ENCODE data around the gene SREBF1.

The SREBF1 gene

DNA sequence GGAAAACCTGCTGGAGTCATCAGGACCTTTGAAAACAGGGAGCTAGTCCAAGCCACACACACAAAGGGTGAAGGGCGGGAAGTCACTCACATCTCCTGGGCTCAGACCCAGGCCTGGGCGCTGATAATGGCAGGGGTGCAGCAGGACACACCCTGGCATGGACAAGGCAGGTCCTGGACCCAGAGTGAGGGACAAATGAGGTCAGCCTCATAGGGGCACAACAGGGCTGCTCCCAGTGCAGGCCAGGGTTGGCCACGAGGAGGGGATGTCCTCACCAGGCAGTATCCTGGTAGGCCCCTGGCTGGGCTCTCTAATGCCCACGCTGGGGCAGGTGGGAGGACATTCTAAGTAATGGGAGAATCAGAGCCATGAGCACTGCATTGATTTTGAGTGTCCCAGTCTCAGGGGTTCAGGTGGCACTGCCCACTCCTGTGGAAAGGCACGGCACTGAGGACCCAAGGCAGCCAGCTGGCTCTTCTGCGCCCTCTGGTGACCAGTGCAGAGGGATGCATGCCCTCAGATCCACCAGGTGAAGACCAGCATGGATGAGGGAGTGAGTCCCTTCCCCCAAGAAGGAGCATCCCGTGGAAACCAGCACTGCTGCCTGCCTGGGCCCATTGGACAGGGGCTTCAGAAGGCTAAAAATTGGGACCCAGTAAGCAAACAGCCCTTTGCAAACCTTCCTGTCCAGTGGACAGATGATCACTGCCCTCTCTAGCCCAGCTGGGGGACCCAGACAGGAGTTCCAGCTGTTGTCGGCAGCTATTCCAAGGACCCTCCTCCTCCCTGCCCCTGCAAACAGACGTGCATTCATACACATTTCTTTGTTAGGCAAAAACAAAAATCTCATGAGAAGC is 23.4 kb upstream of the SREBF1 start:
- DNase-seq (ENCODE audit: low read depth in 1 of 2, low spot score in 1 of 2), result peak in 1 of 2 donors; percentile 59

DNA sequence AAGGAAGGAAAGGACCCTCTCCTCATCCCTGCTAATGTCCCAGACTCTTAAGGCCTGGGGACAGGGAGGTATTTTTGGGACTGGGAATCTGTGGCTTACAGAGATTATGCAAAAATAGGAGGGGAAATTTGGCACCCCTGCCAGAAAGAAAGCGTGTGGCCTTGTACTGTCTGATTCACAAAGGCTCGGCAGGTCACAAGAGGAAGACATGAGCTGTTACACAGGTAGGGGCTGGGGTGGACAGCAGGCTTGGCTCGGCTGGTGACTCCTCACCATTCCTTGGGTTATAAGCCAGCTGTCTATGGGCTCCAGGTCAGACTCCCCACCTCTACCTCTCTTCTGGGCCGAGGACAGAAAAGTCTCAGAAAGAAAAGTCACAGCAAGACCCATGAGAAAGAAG is 20.7 kb upstream of the SREBF1 start:
- no peak for DNase-seq (ENCODE audit: low read depth in 1 of 2, low spot score in 1 of 2)

- DNase-seq (ENCODE audit: low read depth in 1 of 2, low spot score in 1 of 2), result no peak
Observed at GRCh38 chr17:17856386-17856785, 19.6 kb upstream of the SREBF1 start.

DNA sequence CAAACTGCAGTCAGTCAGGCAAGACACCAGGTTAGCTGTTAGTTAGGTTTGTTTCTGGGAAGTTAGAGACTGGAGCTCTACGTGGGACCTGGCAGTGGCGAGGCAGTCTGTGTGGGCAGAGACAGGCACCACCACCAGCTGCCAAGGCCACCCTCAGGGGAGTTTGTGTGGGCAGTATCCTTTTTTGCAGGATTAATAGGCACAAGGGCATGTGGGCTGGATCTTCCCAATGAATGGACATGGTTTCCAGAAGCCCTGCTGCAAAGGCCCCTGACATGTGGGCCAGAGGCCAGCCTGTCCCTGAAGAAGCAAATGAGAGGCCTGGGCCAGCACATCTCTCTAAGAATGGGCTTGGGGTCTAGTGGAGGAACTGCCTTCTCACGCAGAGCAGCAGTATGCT is 19.2 kb upstream of the SREBF1 start:
- DNase-seq (ENCODE audit: low read depth in 1 of 2, low spot score in 1 of 2), result no peak

DNA sequence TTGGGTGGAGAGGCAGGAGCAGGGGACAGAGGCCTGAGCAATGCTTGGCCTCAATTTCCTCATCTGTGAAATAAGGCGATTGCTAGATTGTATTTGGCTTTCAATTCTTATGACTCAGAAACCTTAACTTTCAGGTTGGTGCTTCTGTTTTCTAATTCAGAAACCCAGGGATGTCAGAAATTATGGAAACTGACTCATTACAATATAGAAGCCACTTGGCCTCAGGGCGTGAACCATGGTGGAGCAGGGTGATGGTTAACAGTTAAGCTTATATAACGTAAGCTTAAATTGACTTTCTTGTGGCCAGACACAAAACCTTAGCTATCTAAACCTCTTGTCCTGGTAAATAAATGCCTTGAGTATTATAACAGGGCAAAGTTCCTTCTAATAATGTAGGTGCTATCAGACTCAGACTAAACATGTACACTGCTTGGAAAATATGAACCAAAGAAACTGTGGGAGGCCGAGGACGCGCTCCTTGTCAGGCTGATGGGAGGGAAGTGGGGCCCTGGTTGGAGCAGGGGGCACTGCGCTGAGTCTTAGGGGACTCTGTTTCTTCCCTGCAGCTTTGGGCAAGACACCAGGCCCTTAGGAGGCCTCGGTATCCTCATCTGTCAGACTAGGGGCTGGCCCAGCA is 17.1 kb upstream of the SREBF1 start:
- DNase-seq (ENCODE audit: low read depth in 1 of 2, low spot score in 1 of 2), result peak in 1 of 2 donors; percentile 48

DNA sequence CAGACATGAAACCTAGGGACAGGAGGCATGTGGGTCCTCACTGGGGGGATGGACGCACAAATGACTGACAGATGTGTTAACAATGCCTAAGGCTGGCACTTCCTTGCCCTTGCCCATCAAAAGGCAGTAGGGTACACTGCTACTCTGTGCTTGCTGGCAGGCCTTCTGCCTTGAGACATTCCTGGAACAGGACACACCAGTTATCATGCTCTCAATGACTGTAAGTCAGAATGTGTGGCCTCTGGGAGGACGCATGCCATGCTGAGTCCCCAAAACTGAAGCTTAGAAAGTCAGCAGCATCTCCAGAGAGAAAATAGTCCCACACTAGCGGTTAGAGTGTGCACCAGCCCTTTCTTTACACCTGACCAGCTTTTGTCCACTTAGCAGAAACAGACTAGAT is 16.1 kb upstream of the SREBF1 start:
- no peak for DNase-seq (ENCODE audit: low read depth in 1 of 2, low spot score in 1 of 2)

DNA sequence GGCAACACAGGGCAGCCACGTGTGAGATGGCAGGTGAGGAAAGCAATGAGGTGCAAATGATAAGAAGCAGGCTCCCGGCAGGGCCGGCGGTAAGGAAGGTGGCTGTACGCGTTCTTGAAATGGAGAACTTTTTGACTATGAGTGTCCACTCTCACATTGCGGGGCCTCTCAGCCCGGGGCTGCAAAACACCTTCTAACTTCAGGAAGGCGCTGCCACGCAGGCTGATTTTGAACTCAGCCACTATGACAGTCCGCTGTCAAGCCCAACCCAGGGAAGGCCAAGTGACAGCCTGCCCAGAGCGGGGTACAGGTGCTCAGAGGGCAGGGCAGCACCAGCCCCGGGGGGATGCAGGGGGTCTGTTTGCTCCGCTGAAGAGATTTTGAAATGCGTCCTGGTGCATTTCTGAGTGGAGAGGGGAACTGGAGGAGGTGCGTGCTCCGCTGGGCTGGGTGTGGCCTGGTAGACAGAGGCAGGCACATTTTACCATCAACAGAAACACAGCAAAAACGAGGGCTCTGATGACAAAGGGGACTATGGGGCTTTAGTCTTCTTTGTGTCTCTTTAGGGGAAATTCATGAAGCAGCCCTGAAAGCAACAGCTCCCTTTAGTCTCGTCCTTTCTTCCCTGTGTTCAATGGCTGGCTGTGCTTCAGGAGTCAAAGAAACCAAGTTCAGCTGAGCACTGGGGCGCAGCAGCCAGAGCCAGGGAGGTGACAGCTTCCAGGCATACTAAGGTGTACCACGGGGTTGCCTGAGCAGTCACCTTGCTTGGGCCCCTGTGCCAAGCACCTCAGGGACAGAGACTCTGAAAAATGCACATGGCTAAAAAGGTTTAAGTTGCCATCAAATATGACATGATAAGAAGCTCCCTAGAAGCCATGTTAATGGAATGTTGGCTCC is 14.6 kb upstream of the SREBF1 start:
- no peak for DNase-seq (ENCODE audit: low read depth in 1 of 2, low spot score in 1 of 2)

DNA sequence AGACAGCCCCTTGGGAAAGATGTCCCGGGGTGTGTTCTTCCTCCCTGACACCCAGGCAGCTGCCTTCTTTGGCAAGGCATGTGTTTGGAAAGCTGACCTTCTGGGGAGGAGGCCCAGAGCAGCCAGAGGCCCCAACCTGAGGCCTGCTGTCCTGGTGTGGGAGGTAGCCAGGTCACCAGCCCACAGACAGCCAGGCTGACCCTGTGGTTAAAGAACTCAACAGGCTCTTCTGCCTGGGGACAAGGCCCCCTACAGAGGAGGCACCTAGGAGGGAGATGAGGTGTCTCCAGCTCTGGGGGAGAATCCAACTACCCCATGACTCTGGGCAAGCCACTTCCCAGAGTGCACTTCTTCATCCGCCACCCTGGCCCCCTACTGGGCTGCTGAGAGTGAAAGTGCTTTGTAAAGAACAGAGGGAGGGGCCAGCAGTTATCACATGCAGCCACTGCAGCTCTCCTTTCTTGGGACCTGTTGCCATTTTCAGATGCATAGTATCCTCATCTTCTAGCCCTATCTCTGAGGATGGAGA is 13.1 kb upstream of the SREBF1 start:
- peak in 1 of 2 donors; percentile 39 for DNase-seq (ENCODE audit: low read depth in 1 of 2, low spot score in 1 of 2)

DNA sequence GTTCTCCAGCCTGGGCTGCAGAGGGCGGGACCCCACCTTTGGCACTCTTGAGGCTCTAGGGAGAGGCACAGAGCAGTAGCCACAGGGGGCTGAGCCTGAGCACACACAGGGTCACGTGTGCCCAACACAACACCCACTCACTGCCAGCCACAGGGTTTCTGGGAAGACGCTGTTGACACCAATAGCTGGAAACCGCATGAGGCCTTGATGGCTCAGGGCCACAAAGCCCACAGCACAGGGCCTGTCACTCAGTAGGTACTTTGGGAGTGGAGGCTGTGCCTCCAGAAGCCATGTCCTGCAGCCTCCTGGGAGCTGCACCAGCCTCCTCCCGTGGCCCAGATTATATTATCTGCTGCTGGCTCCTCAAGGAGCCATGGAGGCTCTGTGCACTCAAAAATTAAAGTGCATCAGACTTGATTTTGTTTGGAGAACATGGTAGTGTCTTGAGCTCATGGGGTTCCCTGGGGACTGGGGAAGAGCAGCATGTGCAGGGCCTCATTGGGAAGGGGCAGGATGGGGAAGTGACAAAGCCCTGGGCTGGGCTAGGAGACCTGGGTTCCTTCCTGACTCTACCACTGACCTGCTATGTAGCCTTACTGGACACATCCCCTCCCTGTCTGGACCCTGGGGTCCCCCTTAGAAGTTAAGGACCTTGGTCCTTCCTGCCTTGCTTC is 12.5 kb upstream of the SREBF1 start:
- peak in 1 of 2 donors; percentile 75 for DNase-seq (ENCODE audit: low read depth in 1 of 2, low spot score in 1 of 2)

- no peak for DNase-seq (ENCODE audit: low read depth in 1 of 2, low spot score in 1 of 2)
Observed at GRCh38 chr17:17848311-17849082, 11.7 kb upstream of the SREBF1 start.

GRCh38 chr17:17847726-17848125 is 10.9 kb upstream of the SREBF1 start:
- no peak for DNase-seq (ENCODE audit: low read depth in 1 of 2, low spot score in 1 of 2)

DNA sequence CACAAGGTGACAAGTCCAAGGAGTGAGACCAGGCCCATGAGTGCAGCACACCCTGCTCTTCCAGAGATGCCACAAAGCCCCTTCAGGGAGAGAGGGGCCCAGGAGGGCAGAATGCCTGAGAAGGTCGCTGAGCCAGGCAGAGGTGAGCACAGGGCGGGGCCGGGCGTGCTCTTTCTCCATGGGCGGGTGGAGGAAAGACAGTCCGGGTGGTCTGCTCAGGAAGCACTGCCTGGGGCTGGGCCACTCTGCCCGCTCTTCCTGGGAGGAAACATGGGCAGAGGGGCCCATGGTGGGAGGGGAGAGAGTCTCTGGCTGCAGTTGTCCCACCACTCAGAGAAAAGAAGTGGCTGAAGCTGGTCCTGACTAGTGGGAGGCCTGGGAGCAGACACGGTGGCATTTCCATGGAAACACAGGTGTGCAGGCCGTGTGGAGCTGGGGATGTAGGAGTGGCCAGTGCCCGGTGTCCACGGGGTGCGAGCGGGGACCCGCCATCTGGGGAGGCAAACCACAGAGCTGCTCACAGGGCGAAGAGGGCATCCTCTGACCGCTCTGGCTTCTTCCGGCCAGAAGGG is 10.4 kb upstream of the SREBF1 start:
- no peak for DNase-seq (ENCODE audit: low read depth in 1 of 2, low spot score in 1 of 2)

GRCh38 chr17:17846645-17847044 is 9.9 kb upstream of the SREBF1 start:
- no peak for DNase-seq (ENCODE audit: low read depth in 1 of 2, low spot score in 1 of 2)

DNA sequence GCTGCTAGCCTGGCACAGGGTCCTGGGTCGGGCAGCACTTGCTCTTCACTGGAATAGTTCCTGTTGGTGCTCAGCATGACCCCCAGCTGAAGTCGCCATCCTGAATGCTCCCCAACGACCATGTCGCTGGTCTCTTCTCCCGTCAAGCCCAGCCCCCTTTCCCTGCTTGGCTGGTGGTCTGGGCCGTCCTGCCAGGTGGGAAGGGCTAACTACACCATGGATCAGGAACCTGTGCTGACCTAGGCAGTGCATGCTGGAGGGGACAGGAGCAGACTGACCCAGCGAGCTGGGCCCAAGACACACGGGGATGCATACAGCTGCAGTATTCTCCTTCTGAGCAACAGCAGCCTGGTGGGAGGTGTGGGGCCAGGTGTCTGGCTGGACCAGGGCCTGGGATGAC is 9.2 kb upstream of the SREBF1 start:
- DNase-seq (ENCODE audit: low read depth in 1 of 2, low spot score in 1 of 2), result no peak

DNA sequence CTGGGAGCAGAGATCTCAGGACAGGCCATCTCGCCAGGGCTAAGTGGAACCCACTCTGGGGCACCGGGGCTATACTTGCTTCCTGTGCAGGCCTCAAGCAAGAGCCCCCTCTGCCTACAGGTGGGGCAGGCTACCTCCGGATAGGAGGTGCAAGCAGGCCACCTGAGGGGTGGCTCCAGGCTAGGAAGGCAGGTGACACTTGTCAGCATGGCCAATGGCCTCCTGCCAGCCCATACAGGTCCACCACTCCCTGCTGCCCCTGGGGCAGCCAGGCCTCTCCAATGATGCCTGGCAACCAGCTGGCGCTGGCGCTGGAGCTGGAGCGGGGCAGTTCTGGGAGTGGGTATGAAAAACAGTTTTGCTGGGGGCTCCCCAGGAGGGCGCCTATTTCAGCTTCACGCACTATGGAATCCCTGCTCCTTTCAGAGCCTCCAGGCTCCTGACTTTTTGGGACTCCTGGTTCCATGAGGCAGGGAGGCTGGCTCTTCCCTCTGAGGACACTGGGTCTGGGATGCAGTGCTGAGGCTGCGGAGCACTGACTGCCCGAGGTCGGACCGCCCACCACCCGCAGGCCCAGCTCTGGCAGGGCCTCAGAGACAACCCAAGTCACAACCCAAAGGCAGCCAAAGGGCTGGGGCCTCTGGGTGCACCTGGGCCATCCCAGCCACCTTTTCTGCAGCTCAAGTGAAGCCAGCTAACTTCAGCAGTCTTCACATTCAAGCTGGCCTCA is 8.4 kb upstream of the SREBF1 start:
- no peak for DNase-seq (ENCODE audit: low read depth in 1 of 2, low spot score in 1 of 2)

DNA sequence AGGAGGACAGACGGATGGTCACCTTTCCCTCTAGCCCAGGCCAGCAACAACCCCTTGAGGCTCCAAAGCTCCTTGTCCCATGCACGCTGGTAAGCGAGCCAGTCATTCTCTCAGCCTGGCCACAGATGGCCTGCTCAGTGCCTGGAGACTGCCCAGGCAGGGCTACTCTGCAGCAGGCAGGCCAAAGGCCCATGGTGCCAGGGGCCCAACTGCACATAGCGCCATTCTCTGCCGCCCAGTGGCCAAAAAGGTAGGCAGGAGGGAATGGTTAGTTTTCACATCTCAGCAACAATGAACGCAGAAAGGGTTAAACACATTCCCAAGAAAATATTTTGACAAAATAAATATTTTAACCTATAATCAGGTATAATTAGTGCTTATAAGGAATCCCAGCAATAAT is 7.7 kb upstream of the SREBF1 start:
- DNase-seq (ENCODE audit: low read depth in 1 of 2, low spot score in 1 of 2), result no peak

GRCh38 chr17:17844079-17844478 is 7.3 kb upstream of the SREBF1 start:
- no peak for DNase-seq (ENCODE audit: low read depth in 1 of 2, low spot score in 1 of 2)

GRCh38 chr17:17843096-17843495 is 6.3 kb upstream of the SREBF1 start:
- DNase-seq (ENCODE audit: low read depth in 1 of 2, low spot score in 1 of 2), result no peak
